Choroid plexus epithelial cell (primary cell): ENCODE data around the gene ABR.

Source experiments
- DNase-seq: peaks from one replicate; pipeline ENCODE4 v3.0.0-alpha.2; 2010; ENCODE audit warnings: low read depth
- H3K4me3 ChIP-seq: 2 replicates; pipeline ENCODE4 v1.5.1; 2011; ENCODE audit warnings: low read depth, mild to moderate bottlenecking, control low read depth, low read length, moderate library complexity
- CTCF ChIP-seq: conservative IDR thresholded peaks from 2 replicates; pipeline ENCODE4 v1.5.1; 2011; ENCODE audit warnings: low read depth, mild to moderate bottlenecking, control low read depth, inconsistent platforms, low read length, moderate library complexity

The ABR gene

GRCh38 chr17:1007310-1008007 lies 172.3 kb downstream of the ABR start:
- TF ChIP-seq CTCF = no peak
- DNase-seq = no peak
- H3K4me3 ChIP-seq = no peak overlapping the region

- H3K4me3 ChIP-seq = no peak overlapping the region
- DNase-seq = no peak
- TF ChIP-seq CTCF = no peak
Observed at GRCh38 chr17:1006054-1006453, 173.7 kb downstream of the ABR start.

GRCh38 chr17:1005361-1005946 lies 174.3 kb downstream of the ABR start:
- DNase-seq = peak; percentile 20
- TF ChIP-seq CTCF = no peak
- no peak overlapping the region for H3K4me3 ChIP-seq

GRCh38 chr17:1004769-1005295 lies 174.9 kb downstream of the ABR start:
- no peak for TF ChIP-seq CTCF
- DNase-seq = no peak
- H3K4me3 ChIP-seq = no peak overlapping the region

GRCh38 chr17:1003972-1004768 lies 175.6 kb downstream of the ABR start:
- DNase-seq = no peak

GRCh38 chr17:1003633-1003971 lies 176.2 kb downstream of the ABR start:
- no peak overlapping the region for H3K4me3 ChIP-seq
- no peak for TF ChIP-seq CTCF

More at GRCh38 chr17:1003972-1004768, 175.6 kb downstream of the ABR start:
- H3K4me3 ChIP-seq = no peak overlapping the region
- no peak for TF ChIP-seq CTCF

More at GRCh38 chr17:1003633-1003971, 176.2 kb downstream of the ABR start:
- DNase-seq = no peak
